Astrocyte (in vitro differentiated cells and primary cell): ENCODE data around the gene XG. TPM values are rescaled to one million over a fixed set of nuclear protein-coding genes. Genes with fewer than 3 reads are reported as not detected.
A peak's percentile ranks its signal among the peaks of the same experiment; 100 is the strongest.

Experiments used
- DNase-seq: peaks from one replicate; pipeline ENCODE4 v3.0.0-alpha.2; 2010; ENCODE audit warnings: low read depth
- FAIRE-seq: peaks from 2 replicates; lab custom pipeline; 2011; peaks lifted over from hg19 to GRCh38; lab: Jason Lieb, UNC
- H2AFZ ChIP-seq: 2 replicates; pipeline ENCODE4 v1.6.0; 2012; ENCODE audit warnings: low read depth, low read length, inconsistent platforms
- H3K27ac ChIP-seq: 2 replicates; pipeline ENCODE4 v1.5.1; 2011; ENCODE audit warnings: low read depth, low read length, inconsistent platforms
- H3K27me3 ChIP-seq: 2 replicates; pipeline ENCODE4 v1.6.0; 2011; ENCODE audit warnings: low read length, inconsistent platforms; ENCODE audit not compliant: insufficient read depth
- H3K36me3 ChIP-seq: 2 replicates; pipeline ENCODE4 v1.5.1; 2011; ENCODE audit warnings: low read length, inconsistent platforms; ENCODE audit not compliant: insufficient read depth
- H3K4me1 ChIP-seq: 2 replicates; pipeline ENCODE4 v1.5.1; 2011; ENCODE audit warnings: low read length, inconsistent platforms; ENCODE audit not compliant: insufficient read depth
- H3K4me2 ChIP-seq: 2 replicates; pipeline ENCODE4 v1.6.0; 2012; ENCODE audit warnings: low read length, inconsistent platforms
- H3K4me3 ChIP-seq: 2 replicates; pipeline ENCODE4 v1.5.1; 2011; ENCODE audit warnings: low read depth, mild to moderate bottlenecking, low read length, inconsistent platforms; ENCODE audit not compliant: insufficient read depth
- H3K79me2 ChIP-seq: 2 replicates; pipeline ENCODE4 v1.6.0; 2012; ENCODE audit warnings: mild to moderate bottlenecking, low read length, inconsistent platforms; ENCODE audit not compliant: insufficient read depth
- H3K9ac ChIP-seq: 2 replicates; pipeline ENCODE4 v1.6.0; 2012; ENCODE audit warnings: mild to moderate bottlenecking, low read length, inconsistent platforms
- H3K9me3 ChIP-seq: 2 replicates; pipeline ENCODE4 v1.5.1; 2012; ENCODE audit warnings: low read depth, mild to moderate bottlenecking, low read length, inconsistent platforms; ENCODE audit not compliant: insufficient read depth
- H4K20me1 ChIP-seq: 2 replicates; pipeline ENCODE4 v1.6.0; 2012; ENCODE audit warnings: low read length, inconsistent platforms; ENCODE audit not compliant: insufficient read depth
- H3K27ac Mint-ChIP-seq: one replicate; pipeline ENCODE4 v1.8.0; 2021; ENCODE audit warnings: mild to moderate bottlenecking, mixed read lengths; ENCODE audit not compliant: unreplicated experiment
- H3K27me3 Mint-ChIP-seq: one replicate; pipeline ENCODE4 v1.8.0; 2021; ENCODE audit warnings: low read depth, mixed read lengths; ENCODE audit not compliant: unreplicated experiment
- H3K36me3 Mint-ChIP-seq: one replicate; pipeline ENCODE4 v1.8.0; 2021; ENCODE audit warnings: low read depth, mixed read lengths; ENCODE audit not compliant: unreplicated experiment
- H3K4me1 Mint-ChIP-seq: one replicate; pipeline ENCODE4 v1.8.0; 2021; ENCODE audit warnings: low read depth, mixed read lengths; ENCODE audit not compliant: unreplicated experiment
- H3K4me3 Mint-ChIP-seq: one replicate; pipeline ENCODE4 v1.8.0; 2021; ENCODE audit warnings: mild to moderate bottlenecking, moderate library complexity, mixed read lengths; ENCODE audit not compliant: unreplicated experiment
- H3K9me3 Mint-ChIP-seq: one replicate; pipeline ENCODE4 v1.8.0; 2021; ENCODE audit warnings: mild to moderate bottlenecking, mixed read lengths; ENCODE audit not compliant: unreplicated experiment
- CTCF ChIP-seq: IDR thresholded peaks from 2 replicates; pipeline ENCODE4 v1.5.1; 2011; ENCODE audit warnings: low read depth, mild to moderate bottlenecking, inconsistent platforms, low read length, moderate library complexity; ENCODE audit not compliant: insufficient read depth
- EZH2 ChIP-seq: IDR thresholded peaks from 2 replicates; pipeline ENCODE4 v1.6.1; 2012; ENCODE audit warnings: mild to moderate bottlenecking, low read length, inconsistent platforms; ENCODE audit not compliant: insufficient read depth
- total RNA-seq: library from RNA; stranded (reverse); gene quantifications from 2 replicates; pipeline ENCODE4 v1.2.1, GENCODE V29; 2021

XG gene
- total RNA-seq, 1 donor from 2014 or later: 0.30 TPM

GRCh38 chrX:2831471-2832228 lies 79.8 kb downstream of the XG start:
- H2AFZ ChIP-seq: no peak overlapping the region
- H3K36me3 Mint-ChIP-seq: peaks cover 11% of the 10 kb centered on the region
- peak; percentile 81 for FAIRE-seq

GRCh38 chrX:2837961-2838360 lies 86.1 kb downstream of the XG start:
- Histone ChIP-seq H3K27ac (no peak overlapping the region), H3K79me2 (no peaks in the 10 kb centered on the region), H2AFZ (no peak overlapping the region), H4K20me1 (no peaks in the 10 kb centered on the region), H3K36me3 (no peaks in the 10 kb centered on the region), H3K27me3 (no peaks in the 10 kb centered on the region), H3K4me2 (no peak overlapping the region), H3K4me3 (no peak overlapping the region), H3K9me3 (no peaks in the 10 kb centered on the region), H3K4me1 (no peaks in the 10 kb centered on the region), H3K9ac (no peak overlapping the region)
- H3K4me3 Mint-ChIP-seq: no peak overlapping the region
- peaks cover 15% of the 10 kb centered on the region for H3K4me1 Mint-ChIP-seq
- H3K36me3 Mint-ChIP-seq: peaks cover 10% of the 10 kb centered on the region
- H3K27me3 Mint-ChIP-seq: no peaks in the 10 kb centered on the region
- H3K27ac Mint-ChIP-seq: no peak overlapping the region
- TF ChIP-seq EZH2 (no peak), CTCF (no peak)
- DNase-seq (no peak), FAIRE-seq (no peak)
- H3K9me3 Mint-ChIP-seq: peaks cover 3% of the 10 kb centered on the region

More at GRCh38 chrX:2831471-2832228, 79.8 kb downstream of the XG start:
- no peaks in the 10 kb centered on the region for H4K20me1 ChIP-seq
- H3K27me3 ChIP-seq: peaks cover 9% of the 10 kb centered on the region
- no peak for DNase-seq
- no peak overlapping the region for H3K4me3 ChIP-seq
- H3K4me1 ChIP-seq: no peaks in the 10 kb centered on the region
- Mint-ChIP-seq H3K4me1 (peaks cover 7% of the 10 kb centered on the region), H3K27me3 (no peaks in the 10 kb centered on the region), H3K9me3 (peaks cover 3% of the 10 kb centered on the region), H3K27ac (no peak overlapping the region), H3K4me3 (peak overlapping the region; percentile 75)
- H3K27ac ChIP-seq: no peak overlapping the region
- TF ChIP-seq EZH2: no peak
- TF ChIP-seq CTCF: no peak
- no peaks in the 10 kb centered on the region for H3K79me2 ChIP-seq
- no peak overlapping the region for H3K9ac ChIP-seq
- no peaks in the 10 kb centered on the region for H3K36me3 ChIP-seq
- H3K9me3 ChIP-seq: no peaks in the 10 kb centered on the region
- no peak overlapping the region for H3K4me2 ChIP-seq

GRCh38 chrX:2840961-2841360 lies 89.1 kb downstream of the XG start:
- no peak overlapping the region for H3K9ac ChIP-seq
- no peaks in the 10 kb centered on the region for H4K20me1 ChIP-seq
- no peak overlapping the region for H3K4me3 Mint-ChIP-seq
- DNase-seq (no peak), FAIRE-seq (peak; percentile 76)
- H3K27me3 ChIP-seq: no peaks in the 10 kb centered on the region
- H3K4me1 Mint-ChIP-seq: peaks cover 11% of the 10 kb centered on the region
- no peaks in the 10 kb centered on the region for H3K36me3 ChIP-seq
- peaks cover 6% of the 10 kb centered on the region for H3K36me3 Mint-ChIP-seq
- no peak overlapping the region for H3K4me3 ChIP-seq
- H2AFZ ChIP-seq: no peak overlapping the region
- no peaks in the 10 kb centered on the region for H3K79me2 ChIP-seq
- H3K27me3 Mint-ChIP-seq: no peaks in the 10 kb centered on the region
- H3K27ac Mint-ChIP-seq: no peak overlapping the region
- no peak overlapping the region for H3K4me2 ChIP-seq
- H3K9me3 Mint-ChIP-seq: peaks cover 3% of the 10 kb centered on the region
- TF ChIP-seq CTCF (no peak), EZH2 (no peak)
- H3K27ac ChIP-seq: no peak overlapping the region
- H3K9me3 ChIP-seq: no peaks in the 10 kb centered on the region
- H3K4me1 ChIP-seq: no peaks in the 10 kb centered on the region
